ENCODE data around the gene CCR7.

CCR7 gene

GRCh38 chr17:40564883-40565768 is at the start of gene CCR7:
Gene CCR7 (minus strand): TSS chr17:40565472. CDS start chr17:40565409, 63 bp downstream.
- no peak for DNase-seq (ENCODE audit: low read depth)

DNA sequence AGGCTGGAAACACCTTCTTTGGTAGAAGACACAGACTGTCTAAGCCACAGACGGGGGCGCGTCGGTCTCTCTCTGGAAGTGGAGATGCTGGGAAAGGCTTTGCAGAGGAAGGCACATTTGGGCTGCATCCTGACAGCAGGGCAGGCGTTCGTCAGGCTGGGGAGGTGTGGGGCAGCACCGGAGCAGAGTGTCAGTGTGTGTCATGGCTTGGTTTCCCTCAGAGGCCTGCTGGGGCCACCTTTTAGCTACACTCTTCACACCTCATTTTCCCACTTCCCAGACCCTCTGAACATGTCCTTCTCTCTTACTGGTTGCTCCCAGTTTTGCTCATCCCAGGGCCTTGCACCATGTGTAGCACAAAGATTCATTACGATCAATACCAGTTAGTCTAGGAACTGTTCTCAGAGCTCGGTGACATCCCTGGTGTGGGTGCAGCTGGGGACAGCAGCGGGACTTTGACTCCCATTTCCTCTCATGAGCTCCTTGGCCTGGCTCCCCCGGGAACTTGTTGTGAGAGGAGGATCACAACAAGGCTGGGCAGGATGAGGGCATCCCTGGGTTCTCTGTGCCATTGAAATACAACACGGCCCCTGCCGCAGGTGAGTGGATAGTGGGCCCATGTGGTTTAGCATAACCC is 49.3 kb upstream of the CCR7 start:
- no peak for DNase-seq (ENCODE audit: low read depth)

DNA sequence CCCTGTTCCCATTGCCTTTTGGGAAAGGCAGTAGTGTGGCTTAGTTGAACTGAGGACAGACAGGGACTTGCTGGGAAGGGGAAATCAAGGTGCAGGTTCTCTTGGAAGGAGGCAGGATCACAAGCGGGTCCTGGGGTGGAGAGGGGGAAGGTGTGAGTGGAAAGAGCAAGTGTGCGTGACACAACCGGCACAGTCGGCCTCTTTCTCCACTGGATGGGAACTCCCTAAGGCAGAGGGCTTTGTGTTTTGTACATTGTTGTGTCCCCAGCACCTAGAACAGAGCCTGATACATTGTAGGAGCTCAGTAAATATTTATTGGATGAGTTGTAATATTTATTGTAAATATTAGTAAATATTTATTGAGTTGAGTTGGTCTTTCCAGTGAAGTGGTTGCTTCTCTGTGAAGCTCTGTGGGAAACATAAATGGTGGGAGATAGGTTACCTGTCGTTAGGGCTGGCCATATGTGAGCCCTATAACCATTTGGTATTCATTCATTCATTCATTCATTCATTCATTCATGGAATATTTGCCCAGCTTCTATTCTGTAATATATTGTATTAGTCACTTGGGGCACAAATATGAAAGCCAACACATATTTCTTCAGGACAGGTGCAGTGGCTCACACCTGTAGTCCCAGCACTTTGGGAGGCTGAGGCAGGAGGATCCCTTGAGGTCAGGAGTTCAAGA is 48.3 kb upstream of the CCR7 start:
- DNase-seq (ENCODE audit: low read depth), result no peak

DNA sequence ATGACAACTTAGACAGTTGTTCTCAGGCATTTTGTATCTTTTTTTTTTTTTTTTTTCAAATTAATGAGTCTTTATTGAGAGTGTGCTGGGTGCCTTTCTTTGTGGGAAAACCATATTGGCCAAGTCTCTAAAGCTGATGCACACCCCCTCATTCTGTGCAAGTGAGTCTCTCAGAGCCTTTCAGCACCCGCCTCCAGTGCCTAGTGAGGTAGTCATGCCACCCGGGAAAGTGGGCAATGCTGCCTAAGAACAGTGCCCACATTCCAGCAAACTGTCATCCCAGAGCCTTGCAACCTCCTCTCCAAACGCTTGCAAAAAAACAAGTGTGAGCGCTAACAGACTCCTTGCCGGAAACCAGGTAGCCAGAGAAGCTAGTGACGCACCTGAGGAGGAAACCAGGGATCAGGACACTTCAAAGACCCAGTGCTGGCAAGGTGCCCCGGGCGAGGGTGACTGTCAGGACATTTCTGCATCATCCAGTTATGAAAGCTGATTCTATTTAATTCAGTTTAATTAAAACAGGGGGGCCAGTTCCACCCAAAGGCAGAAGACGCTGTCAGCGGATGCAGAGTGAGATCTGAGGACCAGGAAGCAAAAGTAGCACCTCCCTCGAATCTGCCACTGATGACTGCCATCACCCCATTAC is 47.5 kb upstream of the CCR7 start:
- DNase-seq (ENCODE audit: low read depth), result no peak

DNA sequence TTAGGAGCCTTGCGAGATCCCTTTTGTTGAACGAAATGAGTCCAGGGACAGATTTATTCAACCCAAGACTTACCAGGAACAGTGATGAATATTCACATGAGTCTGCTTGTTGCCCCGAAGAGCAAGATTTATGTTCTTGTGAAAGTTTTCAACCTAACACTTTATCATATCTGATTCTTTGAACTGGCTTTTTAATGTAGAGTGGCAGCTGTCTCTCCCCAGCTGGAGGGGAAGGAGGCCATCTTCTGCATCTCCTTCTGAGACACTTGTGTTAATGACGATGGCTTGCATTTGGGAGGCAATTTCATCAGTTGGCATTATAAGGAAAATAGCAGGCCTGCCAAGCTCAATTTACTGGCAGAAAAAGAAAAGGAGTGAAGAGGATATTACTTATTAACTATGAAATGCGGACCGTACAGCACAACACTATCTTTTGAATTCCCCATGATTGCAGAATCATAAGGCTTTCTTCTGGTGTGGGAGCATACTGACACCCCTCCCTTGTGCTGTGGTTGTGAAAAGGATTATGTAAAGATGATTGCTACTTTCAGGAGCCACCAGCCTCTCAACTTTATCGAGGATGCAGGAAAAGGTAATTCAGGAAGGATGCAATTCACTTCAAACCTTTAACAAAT is 46.7 kb upstream of the CCR7 start:
- DNase-seq (ENCODE audit: low read depth), result no peak

- DNase-seq (ENCODE audit: low read depth), result no peak
These were observed 45.1 kb upstream of the CCR7 start for GRCh38 chr17:40610359-40610758.

- no peak for DNase-seq (ENCODE audit: low read depth)
These were observed 42.8 kb upstream of the CCR7 start for GRCh38 chr17:40608061-40608581.

DNA sequence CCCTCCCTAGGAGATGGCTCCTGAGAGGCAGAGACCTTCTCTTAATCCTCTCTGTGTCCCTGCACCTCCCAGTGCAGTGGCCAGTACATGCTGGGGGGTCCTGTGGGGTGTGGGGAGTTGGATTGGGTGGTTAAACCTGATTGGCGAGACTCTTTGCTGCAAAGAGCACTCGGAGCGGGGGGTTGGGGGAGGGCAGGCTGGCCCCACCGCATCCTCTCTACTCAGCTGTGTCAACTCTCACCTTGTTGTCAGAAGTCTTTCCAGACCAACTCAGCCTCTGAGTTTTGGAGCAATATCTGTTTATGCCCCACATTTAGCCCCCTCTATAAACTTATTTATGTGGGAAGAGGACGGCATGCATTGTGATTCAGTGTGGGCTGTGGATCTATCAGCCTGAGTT is 42.4 kb upstream of the CCR7 start:
- no peak for DNase-seq (ENCODE audit: low read depth)

DNA sequence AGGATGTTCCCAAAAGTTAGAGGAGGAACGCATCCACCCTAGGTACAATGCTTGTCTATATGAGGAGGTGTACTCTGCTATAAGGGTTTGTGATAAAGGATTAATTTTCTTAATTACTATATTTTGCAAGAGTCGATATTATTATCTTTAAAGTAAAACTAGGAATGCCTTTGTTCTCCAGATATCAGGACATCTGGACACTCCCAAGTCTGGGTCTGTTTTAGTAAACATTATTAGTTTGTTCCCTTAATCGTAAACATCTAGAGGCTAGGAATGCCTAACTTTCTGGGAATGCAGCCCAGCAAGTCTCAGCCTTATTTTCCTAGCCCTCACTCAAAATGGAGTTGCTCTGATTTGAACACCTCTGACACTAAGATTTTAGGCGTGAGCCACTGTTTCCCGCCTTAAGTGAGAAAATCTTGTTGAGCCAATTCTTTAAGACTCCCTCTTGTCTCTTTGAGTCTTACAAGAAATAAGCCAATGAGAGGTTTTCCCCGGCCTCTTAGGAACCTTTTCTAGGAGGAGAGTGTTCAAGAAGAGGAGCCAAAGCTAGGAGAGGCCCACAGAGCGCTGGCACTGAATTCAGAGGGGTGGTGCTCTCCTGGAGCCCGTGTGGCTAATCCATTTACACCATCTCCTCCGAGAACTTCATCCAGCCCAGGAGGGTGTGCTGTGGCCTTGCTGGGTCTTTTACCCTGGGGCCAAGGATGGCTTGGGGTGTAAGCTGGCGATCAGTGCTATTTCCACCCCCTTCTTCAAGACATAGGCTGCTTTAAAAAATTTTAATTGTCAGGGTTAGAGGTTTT is 41.5 kb upstream of the CCR7 start:
- DNase-seq (ENCODE audit: low read depth), result no peak

DNA sequence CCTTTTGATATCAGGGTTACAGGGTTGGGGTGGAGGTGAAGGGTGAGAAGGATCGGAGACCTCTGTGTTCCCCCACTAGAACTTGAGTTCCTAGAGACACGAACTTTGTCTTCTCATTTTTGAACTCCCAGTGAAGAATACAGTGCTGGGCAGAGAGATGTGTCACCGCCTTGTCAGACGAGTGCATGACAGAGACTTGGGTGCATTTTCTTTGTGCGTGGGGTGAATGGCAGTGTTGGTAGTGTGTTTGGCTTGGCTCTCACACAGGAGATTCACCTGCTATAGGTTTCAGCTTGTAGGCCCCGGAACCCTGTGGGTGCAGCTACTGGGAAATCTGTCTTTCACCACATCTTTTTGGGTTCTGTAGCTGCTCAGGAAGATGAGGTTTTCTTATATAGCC is 40.0 kb upstream of the CCR7 start:
- DNase-seq (ENCODE audit: low read depth), result no peak

GRCh38 chr17:40604327-40605080 is 39.2 kb upstream of the CCR7 start:
- no peak for DNase-seq (ENCODE audit: low read depth)

DNA sequence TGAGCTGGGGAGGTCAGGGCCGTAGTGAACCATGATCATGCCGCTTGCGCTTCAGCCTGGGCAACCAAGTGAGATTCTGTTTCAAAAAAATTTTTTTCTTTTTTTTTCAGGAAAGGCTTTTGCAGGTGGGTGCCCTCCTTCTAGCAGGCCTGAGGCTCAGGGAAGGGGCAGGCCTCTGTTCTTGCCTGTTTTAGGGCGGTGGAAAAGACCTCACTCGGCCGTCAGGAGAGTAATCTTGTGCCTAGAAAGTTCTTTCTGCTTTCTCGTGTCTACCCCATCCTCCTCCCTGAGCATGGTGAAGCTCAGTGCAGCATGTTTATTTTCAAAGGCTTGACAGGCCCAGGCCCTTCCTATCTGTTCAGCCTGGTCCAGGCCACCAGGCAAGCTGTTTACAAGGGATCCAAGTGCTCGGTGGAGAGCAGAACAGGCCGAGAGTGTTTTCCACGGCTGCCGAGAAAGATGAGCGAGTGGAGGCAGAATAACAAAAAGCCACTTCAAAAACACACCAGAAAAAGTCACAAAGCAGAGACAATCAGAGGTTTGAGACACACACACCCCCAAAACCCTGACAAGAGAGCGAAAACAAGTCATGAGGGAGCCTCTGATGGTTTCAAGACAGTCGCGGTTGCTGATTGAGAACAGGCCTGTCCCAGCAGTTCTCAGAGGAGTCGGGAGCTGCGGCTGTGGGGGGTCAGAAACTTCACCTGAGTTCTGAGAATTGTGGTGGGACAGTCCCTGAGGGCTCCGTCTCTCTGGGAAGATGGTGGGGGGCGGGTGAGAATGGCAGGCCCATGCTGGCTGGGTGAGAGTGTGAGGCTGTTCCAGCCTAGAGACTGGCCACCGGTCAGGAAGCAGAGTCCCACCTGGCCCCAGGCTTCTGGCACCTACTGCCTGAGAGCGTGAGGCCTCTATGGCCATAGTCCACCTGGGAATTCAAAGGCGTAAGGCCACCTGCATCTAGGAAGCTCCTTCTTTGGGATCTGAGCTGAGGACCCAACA is 37.5 kb upstream of the CCR7 start:
- DNase-seq (ENCODE audit: low read depth), result no peak

DNA sequence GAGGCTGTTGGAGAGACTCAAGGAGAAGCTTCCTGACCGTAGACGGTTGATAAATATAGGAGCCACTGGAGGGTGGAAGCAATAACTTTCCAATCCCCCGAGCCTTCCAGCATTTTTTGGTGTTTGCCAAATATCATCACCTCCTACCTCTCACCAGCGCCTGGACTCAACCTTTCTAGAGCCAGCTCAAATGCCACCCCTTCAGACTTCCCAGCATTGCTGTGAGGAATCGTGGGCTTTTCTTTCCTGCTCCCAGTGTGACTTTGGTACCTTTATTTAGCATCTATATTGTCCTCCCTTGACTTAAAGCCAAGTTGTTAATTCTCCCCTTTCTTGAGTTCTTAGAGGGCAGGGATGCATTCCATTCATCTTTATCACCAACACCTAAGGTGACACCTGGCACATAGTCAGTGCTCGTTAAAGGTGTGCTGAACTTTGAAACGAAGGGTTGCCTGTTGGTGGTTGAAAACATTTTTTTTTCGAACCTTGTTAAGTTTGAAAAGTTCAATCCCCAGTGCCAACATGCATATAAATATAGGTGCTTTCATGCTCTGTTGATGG is 35.3 kb upstream of the CCR7 start:
- DNase-seq (ENCODE audit: low read depth), result no peak

GRCh38 chr17:40599468-40599763 is 34.1 kb upstream of the CCR7 start:
- DNase-seq (ENCODE audit: low read depth), result no peak

DNA sequence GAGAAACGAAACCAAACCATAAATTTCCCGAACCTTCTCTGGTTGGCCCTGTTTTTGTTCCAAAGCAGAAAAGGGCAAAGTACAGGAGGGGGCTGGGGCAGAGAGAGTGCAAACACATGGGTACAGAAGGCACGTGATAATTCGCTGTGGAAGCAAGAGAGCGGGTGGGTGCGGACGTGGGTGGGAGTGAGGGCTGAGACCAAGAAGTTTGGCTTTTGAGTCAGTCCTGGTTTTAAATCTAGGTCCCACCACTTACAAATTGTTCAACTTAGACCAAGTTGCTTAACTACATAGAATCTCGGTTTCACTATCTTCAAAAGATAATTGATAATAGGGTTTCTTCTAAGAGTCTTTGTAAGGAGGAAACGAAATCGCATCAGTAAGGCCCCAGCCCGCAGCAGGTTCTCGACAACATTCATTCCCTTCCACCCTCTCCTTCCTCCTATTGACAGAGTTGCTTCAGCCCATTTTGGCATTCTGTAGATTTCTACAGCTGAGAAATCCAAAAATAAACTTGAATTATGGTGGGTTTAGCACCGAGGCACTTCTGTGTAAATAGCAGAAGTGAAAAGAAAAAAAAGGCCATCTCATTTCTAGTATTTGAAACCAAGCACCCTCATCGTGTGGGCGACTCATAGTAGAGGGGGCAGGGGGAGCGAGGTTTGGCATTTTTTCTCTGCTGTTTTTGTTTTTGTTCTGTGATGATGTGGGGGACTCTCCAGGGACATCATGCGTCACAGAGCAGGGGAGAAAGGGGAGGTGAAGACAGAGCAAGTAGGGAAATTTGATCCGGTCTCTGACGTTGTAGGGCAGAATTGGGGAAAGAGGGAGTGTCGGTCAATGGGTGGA is 33.6 kb upstream of the CCR7 start:
- peak; percentile 86 for DNase-seq (ENCODE audit: low read depth)

- no peak for DNase-seq (ENCODE audit: low read depth)
These were observed 33.0 kb upstream of the CCR7 start for GRCh38 chr17:40598301-40598618.

DNA sequence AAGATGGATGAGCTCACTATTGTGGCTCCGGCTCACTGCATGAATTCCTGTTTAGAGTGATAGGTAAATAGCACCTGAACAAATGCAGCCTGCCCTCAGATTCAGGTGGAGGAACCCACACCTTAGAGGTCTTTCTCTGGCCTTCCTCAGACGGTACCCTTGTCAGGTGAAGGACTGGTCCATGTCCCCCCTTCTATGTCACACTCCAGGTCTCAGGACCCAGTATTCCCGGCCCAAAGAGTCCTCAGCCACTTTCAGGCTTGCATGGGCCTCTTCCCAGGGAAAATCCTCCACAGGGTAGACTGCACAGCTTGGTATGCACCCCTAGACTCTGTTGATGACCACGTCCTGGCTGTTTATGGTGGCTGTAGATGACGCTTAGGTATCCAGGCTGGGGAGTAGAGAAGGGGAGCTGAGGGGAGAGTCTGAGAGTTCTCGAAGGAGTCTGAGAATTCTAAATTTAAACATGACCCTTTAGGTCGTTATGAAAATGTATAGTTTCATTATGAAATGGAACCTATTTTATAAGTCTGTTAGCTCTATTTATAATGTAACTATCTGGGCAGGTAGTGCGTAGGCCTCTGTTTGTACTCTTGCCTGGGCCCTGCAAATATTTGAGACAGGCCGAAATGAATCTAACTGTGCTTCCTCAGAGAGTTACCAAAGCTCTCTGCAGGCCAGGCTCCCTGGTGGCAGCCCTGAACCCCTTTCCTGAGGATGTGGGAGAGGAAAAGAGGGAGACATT is 32.5 kb upstream of the CCR7 start:
- DNase-seq (ENCODE audit: low read depth), result no peak
